ENCODE results near the gene DNAJC28. TPM values are rescaled to one million over a fixed set of nuclear protein-coding genes. Genes with fewer than 3 reads are reported as not detected.
"Not testable (repeated sequence)": the region's sequence is repeated elsewhere in the genome, so short reads cannot be mapped to it uniquely, and the experiment has no call there.

Gene DNAJC28
- total RNA-seq, 2 experiments from 2014 or later, result 0.40 to 0.58 TPM

GRCh38 chr21:33479679-33480480 is 11.6 kb downstream of the DNAJC28 start, which contains the start of gene TMEM50B:
TMEM50B (minus strand) TSS chr21:33479974; CDS start chr21:33468885, 11,089 bp downstream.
- POLR2A ChIA-PET, result interaction anchor here (0.5 to 2.1 kb wide), 3 partner anchors 11 to 64 kb away, joined by 3 to 15 read pairs (median 3); partner anchors contain the start of gene DNAJC28
- H3K4me1 Mint-ChIP-seq, result peaks cover 25% of the 10 kb centered on the region

GRCh38 chr21:33478935-33479678 is 12.4 kb downstream of the DNAJC28 start:
- peak overlapping the region; percentile 84 for H3K27ac Mint-ChIP-seq
- no peaks in the 10 kb centered on the region for H3K9me3 Mint-ChIP-seq
- H3K27me3 Mint-ChIP-seq, result no peaks in the 10 kb centered on the region
- ChIA-PET POLR2A (interaction anchor here (0.5 to 2.1 kb wide), 2 partner anchors 12 to 65 kb away, joined by 3 to 15 read pairs; partner anchors contain the start of gene DNAJC28), CTCF (interaction anchor here (0.9 to 2.8 kb wide), 7 partner anchors 10 to 117 kb away, joined by 3 to 20 read pairs (median 5); partner anchors contain the start of gene DNAJC28)
- H3K4me3 Mint-ChIP-seq, result peak overlapping the region; percentile 90
- no peaks in the 10 kb centered on the region for H3K36me3 Mint-ChIP-seq (ENCODE audit: low read depth)
- DNase-seq, result peak; percentile 50
- peaks cover 25% of the 10 kb centered on the region for H3K4me1 Mint-ChIP-seq

More at GRCh38 chr21:33479679-33480480, 11.6 kb downstream of the DNAJC28 start, which contains the start of gene TMEM50B:
- Mint-ChIP-seq H3K36me3 (ENCODE audit: low read depth) (no peaks in the 10 kb centered on the region), H3K9me3 (no peaks in the 10 kb centered on the region), H3K27me3 (no peaks in the 10 kb centered on the region), H3K27ac (peak within 1 kb of the TSS; percentile 97), H3K4me3 (peak within 1 kb of the TSS; percentile 90)
- peak; percentile 93 for DNase-seq
- CTCF ChIA-PET, result interaction anchor here (0.5 to 2.8 kb wide), 10 partner anchors 9 to 1280 kb away, joined by 3 to 20 read pairs (median 4); partner anchors contain the start of genes DNAJC28 and IFNAR1

GRCh38 chr21:33478182-33478581 is 13.3 kb downstream of the DNAJC28 start:
- Mint-ChIP-seq H3K4me3 (peak overlapping the region; percentile 90), H3K36me3 (ENCODE audit: low read depth) (no peaks in the 10 kb centered on the region), H3K27ac (peak overlapping the region; percentile 84), H3K9me3 (no peaks in the 10 kb centered on the region), H3K4me1 (peaks cover 25% of the 10 kb centered on the region), H3K27me3 (no peaks in the 10 kb centered on the region)
- no peak for DNase-seq
- ChIA-PET CTCF (interaction anchor here (0.6 kb wide), 1 partner anchor 1014 kb away, joined by 5 read pairs; no protein-coding TSS in a partner anchor), POLR2A (no interaction called here)

GRCh38 chr21:33477066-33477465 is 14.4 kb downstream of the DNAJC28 start:
- Mint-ChIP-seq H3K4me1 (peaks cover 25% of the 10 kb centered on the region), H3K27ac (no peak overlapping the region), H3K9me3 (no peaks in the 10 kb centered on the region), H3K4me3 (no peak overlapping the region), H3K27me3 (no peaks in the 10 kb centered on the region), H3K36me3 (ENCODE audit: low read depth) (no peaks in the 10 kb centered on the region)
- DNase-seq, result no peak
- ChIA-PET CTCF (no interaction called here), POLR2A (interaction anchor here (0.7 kb wide), 1 partner anchor 844 kb away, joined by 6 read pairs; no protein-coding TSS in a partner anchor)

GRCh38 chr21:33473344-33473743 is 18.2 kb downstream of the DNAJC28 start:
- no peaks in the 10 kb centered on the region for H3K36me3 Mint-ChIP-seq (ENCODE audit: low read depth)
- H3K4me1 Mint-ChIP-seq, result peaks cover 9% of the 10 kb centered on the region
- H3K4me3 Mint-ChIP-seq, result no peak overlapping the region
- H3K27ac Mint-ChIP-seq, result no peak overlapping the region
- ChIA-PET CTCF (interaction anchor here (0.6 to 0.8 kb wide), 3 partner anchors 35 to 71 kb away, joined by 3 to 4 read pairs (median 3); no protein-coding TSS in a partner anchor), POLR2A (no interaction called here)
- no peaks in the 10 kb centered on the region for H3K27me3 Mint-ChIP-seq
- DNase-seq, result no peak
- no peaks in the 10 kb centered on the region for H3K9me3 Mint-ChIP-seq

GRCh38 chr21:33470701-33471100 is 20.8 kb downstream of the DNAJC28 start:
- Mint-ChIP-seq H3K4me3 (no peak overlapping the region), H3K4me1 (no peaks in the 10 kb centered on the region), H3K27ac (no peak overlapping the region), H3K9me3 (no peaks in the 10 kb centered on the region), H3K36me3 (ENCODE audit: low read depth) (no peaks in the 10 kb centered on the region), H3K27me3 (no peaks in the 10 kb centered on the region)
- ChIA-PET CTCF (interaction anchor here (0.6 kb wide), 1 partner anchor 89 kb away, joined by 3 read pairs; no protein-coding TSS in a partner anchor), POLR2A (interaction anchor here (0.6 kb wide), 1 partner anchor 232 kb away, joined by 5 read pairs; no protein-coding TSS in a partner anchor)
- DNase-seq, result no peak

DNA sequence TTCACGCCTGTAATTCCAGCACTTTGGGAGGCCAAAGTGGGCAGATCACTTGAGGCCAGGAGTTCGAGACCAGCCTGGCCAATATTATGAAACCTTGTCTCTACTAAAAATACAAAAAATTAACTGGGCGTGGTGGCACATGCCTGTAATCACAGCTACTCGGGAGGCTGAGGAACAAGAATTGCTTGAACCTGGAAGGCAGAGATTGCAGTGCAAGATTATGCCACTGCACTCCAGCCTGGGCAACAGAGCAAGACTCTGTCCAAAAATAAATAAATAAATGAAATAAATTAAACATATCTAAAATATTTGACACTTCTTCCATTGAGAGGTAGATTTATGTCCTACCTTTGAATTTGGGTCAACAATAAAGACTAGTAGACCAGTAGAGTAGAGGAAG is 22.3 kb downstream of the DNAJC28 start:
- DNase-seq; H3K27ac Mint-ChIP-seq; H3K4me1 Mint-ChIP-seq; H3K9me3 Mint-ChIP-seq; H3K27me3 Mint-ChIP-seq; H3K4me3 Mint-ChIP-seq; CTCF ChIA-PET; H3K36me3 Mint-ChIP-seq (ENCODE audit: low read depth); POLR2A ChIA-PET: not testable (repeated sequence)

GRCh38 chr21:33461538-33462250 is 29.8 kb downstream of the DNAJC28 start:
- no peak overlapping the region for H3K27ac Mint-ChIP-seq
- CTCF ChIA-PET, result interaction anchor here (0.7 to 2.0 kb wide), 2 partner anchors 17 to 32 kb away, joined by 3 to 9 read pairs; no protein-coding TSS in a partner anchor
- POLR2A ChIA-PET, result no interaction called here
- DNase-seq, result no peak
- no peaks in the 10 kb centered on the region for H3K4me1 Mint-ChIP-seq
- no peaks in the 10 kb centered on the region for H3K9me3 Mint-ChIP-seq
- no peaks in the 10 kb centered on the region for H3K27me3 Mint-ChIP-seq
- H3K4me3 Mint-ChIP-seq, result no peak overlapping the region
- H3K36me3 Mint-ChIP-seq (ENCODE audit: low read depth), result peaks cover 5% of the 10 kb centered on the region

DNA sequence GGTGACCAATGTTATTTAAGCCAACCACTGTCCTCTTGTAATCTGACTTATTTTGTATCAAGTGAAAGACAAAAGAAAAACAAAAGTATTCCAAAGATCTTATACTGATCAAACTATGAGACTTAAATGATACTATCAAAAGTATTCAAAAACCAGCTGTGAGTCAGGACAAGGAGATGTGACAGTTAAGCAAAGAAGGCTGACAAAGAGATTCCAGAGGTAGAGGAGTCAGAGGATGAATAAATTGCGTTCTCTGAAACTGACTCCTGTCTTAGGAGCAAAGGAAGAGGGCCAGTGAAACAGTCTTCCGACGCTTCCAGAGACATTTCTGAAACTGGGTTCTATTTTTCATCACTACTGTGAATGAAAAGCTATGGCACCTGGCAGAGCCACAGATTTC is 32.7 kb downstream of the DNAJC28 start:
- Mint-ChIP-seq H3K27ac (no peak overlapping the region), H3K9me3 (no peaks in the 10 kb centered on the region), H3K27me3 (no peaks in the 10 kb centered on the region), H3K36me3 (ENCODE audit: low read depth) (peaks cover 5% of the 10 kb centered on the region), H3K4me1 (no peaks in the 10 kb centered on the region), H3K4me3 (no peak overlapping the region)
- CTCF ChIA-PET, result interaction anchor here (0.7 to 1.4 kb wide), 2 partner anchors 9 to 30 kb away, joined by 3 read pairs; no protein-coding TSS in a partner anchor
- no peak for DNase-seq
- POLR2A ChIA-PET, result interaction anchor here (0.6 kb wide), 1 partner anchor 47 kb away, joined by 16 read pairs; no protein-coding TSS in a partner anchor

GRCh38 chr21:33455686-33456446 is 35.6 kb downstream of the DNAJC28 start:
- no peak overlapping the region for H3K4me3 Mint-ChIP-seq
- CTCF ChIA-PET, result interaction anchor here (1.9 kb wide), 1 partner anchor 24 kb away, joined by 5 read pairs; the partner anchor contains the start of gene TMEM50B
- H3K4me1 Mint-ChIP-seq, result no peaks in the 10 kb centered on the region
- H3K27me3 Mint-ChIP-seq, result no peaks in the 10 kb centered on the region
- no peak overlapping the region for H3K27ac Mint-ChIP-seq
- peaks cover 11% of the 10 kb centered on the region for H3K36me3 Mint-ChIP-seq (ENCODE audit: low read depth)
- POLR2A ChIA-PET, result no interaction called here
- no peaks in the 10 kb centered on the region for H3K9me3 Mint-ChIP-seq
- DNase-seq, result no peak

- H3K36me3 Mint-ChIP-seq (ENCODE audit: low read depth), result peaks cover 8% of the 10 kb centered on the region
- no peaks in the 10 kb centered on the region for H3K4me1 Mint-ChIP-seq
- H3K27me3 Mint-ChIP-seq, result no peaks in the 10 kb centered on the region
- ChIA-PET CTCF (interaction anchor here (0.6 to 2.4 kb wide), 4 partner anchors 12 to 1766 kb away, joined by 3 to 6 read pairs (median 4); no protein-coding TSS in a partner anchor), POLR2A (no interaction called here)
- no peak for DNase-seq
- H3K4me3 Mint-ChIP-seq, result no peak overlapping the region
- H3K27ac Mint-ChIP-seq, result no peak overlapping the region
- H3K9me3 Mint-ChIP-seq, result no peaks in the 10 kb centered on the region
Observed at GRCh38 chr21:33452362-33452761, 39.2 kb downstream of the DNAJC28 start.
